GM21723 (cell line): ENCODE data around the gene PDLIM7.
"Not testable (repeated sequence)": the region's sequence is repeated elsewhere in the genome, so short reads cannot be mapped to it uniquely, and the experiment has no call there.

Experiments used
- ATAC-seq: cut with Tn5 transposase; IDR thresholded peaks from one replicate; pipeline ENCODE4 v1.9.1; 2021; ENCODE audit warnings: mild to moderate bottlenecking, moderate library complexity; ENCODE audit not compliant: unreplicated experiment

PDLIM7 gene

DNA sequence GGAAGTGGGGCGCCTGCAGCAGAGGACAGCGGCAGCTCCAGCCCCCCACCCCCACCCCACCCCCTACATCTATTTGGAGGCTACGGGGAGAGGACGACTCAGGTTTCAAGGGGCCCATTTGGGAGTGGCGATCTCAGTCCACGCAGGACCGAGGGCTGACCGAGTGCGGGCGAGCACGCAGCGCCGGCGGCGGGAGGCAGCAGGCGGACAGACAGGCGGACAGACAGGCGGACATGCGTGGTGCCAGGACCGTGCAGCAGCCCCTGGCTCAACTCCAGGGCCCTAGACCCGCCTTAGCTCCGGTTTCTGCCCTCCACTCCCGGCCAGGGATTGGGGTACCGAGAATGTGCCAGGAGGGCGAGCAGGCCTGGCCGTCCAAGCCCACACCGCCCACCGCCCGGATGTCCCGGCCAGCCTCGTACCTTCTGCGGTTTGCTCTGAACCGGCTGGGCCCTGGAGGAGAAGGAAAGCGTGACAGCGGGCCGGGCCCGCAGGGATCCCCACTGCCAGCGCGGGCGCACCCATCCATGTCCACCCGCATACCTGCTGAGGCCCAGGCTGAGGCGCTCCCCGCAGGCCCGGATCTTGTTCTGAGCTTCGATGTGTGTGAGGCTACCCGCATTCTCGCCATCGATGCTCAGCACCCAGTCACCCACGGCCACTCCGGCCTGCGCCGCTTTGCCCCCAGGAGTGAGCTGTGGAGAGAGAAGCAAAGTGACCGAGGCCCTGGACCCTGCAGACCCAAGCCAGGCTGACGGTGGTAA lies 5.2 kb downstream of the PDLIM7 start:
- no peak for ATAC-seq

DNA sequence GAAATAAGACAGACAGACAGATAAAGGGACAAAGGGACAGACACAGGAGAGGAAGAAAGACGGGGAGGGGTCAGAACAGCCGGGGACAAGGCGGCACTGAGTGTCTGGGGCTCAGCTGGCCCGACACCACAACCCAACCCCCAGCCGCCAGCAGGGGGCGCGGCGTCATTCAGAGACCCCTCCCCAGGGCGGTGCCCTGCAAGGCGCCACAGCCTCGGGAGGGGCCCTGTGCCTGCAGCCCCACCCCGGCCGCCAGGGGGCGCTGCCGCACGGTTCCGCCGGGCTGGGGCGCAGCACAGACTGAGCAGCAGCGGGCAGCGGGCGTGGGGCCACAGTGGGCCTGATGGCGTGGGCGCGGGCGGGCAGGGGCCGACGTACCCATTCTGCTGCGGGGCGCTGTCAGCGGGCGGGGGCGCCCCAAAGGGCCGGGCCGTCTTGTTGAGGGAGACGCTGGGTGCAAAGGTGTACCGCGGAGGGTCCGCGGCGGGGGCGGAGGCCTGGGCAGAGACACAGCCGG lies 5.9 kb downstream of the PDLIM7 start:
- no peak for ATAC-seq

DNA sequence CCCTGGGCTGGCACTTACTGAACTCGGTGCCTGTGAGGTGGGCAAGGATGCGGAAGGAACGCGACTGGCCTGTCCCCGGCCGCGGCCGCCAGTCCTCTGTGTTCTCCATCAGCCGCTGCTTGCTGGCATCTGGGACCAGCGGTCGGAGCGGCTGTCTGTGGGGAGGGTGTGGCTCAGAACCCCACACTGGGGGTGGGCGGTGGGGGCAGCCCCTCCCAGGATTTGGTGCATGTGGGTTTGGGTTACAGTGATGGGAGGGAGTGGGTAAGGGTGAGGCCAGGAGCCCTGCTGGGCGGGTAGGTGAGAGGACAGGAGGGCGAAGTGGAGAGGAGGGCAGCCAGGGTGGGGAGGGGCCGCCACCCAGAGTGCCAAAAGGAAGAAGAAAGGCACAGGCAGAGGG lies 6.4 kb downstream of the PDLIM7 start:
- no peak for ATAC-seq

DNA sequence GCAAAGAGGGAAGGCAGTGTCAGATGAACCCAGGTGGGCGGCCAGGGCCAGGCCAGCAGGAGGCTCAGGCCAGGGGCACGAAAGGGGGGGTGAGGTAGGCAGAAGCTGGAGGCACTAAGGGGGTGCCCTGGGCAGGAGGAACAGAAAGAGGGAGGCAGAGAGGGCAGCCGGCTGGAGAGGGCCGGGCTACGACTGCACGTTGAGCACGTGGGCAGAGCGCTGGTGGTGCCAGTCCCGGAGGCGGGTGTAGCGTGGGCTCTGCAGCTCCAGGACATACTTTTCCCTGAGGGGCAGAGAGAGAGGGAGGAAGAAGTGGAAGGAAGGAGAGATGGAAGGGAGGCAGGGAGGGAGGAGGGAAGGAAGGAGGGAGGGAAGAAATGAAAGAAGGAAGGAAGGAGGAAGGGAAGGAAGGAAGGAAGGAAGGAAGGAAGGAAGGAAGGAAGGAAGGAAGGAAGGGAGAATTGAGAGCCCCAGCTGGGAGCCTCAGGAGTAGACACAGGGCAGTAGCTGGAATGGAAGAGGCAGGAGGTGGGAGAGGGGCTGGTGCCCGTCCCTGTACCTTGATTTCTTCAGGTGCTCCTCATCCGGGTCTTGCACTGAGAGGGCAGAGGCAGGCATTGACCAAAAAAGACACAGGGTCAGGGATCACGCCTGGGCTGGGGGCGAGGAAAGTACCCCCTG lies 7.0 kb downstream of the PDLIM7 start:
- no peak for ATAC-seq

DNA sequence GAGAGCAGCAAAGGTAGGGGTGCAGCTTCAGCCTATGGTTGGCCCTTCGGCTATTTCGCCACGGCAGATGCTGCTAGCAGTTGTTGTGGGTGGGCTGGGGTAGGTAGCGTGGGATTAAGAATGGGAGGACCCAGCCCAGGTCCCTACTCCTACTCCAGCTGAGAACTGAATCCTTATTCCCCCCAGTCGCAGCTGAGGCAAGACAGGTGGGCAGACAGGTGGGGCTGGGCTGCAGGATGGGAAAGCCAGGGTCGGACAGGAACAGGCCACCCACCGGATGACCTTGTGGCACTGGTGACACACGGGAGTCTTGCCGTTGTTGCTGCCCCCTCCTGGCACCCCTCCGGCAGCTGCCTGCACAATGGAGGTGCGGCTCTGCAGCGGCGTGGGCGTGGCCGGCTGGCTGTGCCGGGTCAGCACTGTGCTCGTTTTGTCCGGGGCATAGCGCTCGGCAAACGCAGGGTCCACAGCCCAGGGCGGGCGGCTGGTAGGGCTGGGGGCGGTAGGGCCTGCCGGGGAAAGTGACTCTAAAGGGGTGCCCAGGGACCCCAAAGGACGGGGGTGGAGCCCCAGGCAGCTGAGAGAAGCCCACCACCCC lies 8.2 kb downstream of the PDLIM7 start:
- no peak for ATAC-seq

DNA sequence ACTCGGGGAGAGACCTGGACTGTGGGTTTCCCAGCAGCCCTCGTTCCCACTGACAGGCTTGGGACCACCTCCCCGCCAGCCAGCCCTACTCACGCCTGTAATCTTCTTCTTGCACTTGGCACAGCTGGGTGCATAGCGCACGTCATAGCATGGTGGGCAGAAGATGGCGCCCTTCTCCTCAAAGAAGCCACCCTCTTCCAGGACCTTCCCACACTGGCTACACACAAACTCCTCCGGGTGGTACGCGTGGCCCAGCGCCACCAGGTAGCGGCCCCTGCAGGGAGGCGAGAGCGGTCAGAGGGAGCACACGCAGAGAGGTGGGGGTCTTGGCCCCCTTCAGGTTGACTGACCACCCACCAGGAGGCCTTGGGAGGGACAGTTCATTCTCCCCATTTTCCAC lies 9.4 kb downstream of the PDLIM7 start:
- ATAC-seq: no peak

DNA sequence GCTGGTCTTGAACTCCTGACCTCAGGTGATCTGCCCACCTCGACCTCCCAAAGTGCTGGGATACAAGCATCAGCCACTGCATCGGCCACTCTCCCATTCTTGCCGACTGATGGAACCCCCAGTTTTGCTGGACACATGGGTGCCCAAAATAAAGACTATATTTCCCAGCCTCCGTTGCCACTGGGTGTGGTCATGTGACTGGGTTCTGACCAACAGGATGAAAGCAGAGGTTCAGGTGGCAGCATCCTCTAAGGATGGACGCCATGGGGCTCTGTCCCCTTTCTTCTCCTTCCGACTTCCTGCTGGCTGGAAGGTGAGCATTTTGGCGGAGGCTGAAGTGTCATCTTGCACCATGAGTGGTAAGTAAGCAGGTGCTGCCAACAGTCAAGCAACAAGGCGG lies 10.3 kb downstream of the PDLIM7 start:
- no peak for ATAC-seq

DNA sequence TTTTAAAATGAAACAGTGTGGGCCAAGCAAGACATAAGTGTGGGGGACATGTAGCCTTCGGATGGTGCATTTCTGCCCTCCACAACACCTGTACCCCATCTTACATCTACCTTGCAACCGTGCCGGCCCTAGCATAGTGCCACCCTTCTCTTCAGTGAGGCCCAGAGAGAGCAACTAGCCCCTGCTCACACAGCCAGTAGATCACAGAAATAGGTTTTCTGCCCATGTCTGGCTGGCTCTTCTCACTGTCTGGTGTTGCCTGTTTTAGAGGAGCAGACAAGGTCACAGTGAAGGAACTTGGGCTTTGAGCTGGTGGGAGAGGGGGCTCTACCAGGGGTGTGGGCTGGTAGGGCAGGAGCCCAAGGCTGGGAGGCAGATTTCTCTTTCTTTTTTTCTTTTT lies 11.1 kb downstream of the PDLIM7 start:
- ATAC-seq: no peak

DNA sequence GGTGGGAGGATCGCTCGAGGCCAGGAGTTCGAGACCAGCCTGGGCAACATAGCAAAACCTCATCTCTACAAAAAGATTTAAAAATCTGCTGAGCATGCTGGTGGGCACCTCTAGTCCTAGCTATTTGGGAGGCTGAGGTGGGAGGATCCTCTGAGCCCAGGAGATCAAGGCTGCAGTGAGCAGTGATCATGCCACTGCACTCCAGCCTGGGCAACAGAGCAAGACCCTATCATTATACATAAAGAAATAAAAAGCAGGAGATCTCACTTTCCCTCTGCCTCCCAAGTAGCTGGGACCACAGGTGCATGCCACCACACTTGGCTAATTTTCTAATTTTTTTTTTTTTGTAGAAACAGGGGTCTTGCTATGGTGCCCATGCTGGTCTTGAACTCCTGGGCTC lies 11.7 kb downstream of the PDLIM7 start:
- ATAC-seq: not testable (repeated sequence)

DNA sequence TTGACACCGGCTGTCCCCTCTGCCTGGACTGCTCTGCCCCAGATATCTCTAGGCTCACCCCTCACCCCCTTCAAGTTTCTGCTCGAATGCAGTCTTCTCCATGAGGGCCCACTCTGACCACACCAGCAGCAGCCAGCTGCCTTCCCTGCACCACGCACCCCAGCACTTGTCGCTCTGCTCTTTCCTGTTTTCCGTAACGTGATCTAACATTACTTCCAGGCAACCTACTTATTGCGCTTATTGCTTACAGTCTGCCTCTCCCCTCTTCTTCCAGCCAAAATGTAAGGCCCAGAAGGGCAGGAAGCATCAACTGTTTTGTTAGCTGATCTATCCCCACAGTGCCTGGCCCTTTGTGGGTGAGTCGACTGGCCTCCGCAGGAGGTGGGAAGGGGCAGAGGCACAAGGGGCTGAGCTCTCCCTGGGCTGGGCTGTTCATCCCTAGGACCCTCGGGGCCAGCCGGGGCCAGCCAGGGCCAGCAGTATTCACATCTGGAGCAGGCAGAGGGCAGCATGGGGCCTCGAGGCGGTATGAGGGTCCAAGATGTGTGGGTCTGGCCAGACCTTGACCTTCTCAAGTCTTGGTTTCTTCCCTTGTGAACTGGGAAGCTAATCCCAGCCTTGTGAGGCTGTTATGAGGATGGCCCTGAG lies 12.4 kb downstream of the PDLIM7 start:
- no peak for ATAC-seq

DNA sequence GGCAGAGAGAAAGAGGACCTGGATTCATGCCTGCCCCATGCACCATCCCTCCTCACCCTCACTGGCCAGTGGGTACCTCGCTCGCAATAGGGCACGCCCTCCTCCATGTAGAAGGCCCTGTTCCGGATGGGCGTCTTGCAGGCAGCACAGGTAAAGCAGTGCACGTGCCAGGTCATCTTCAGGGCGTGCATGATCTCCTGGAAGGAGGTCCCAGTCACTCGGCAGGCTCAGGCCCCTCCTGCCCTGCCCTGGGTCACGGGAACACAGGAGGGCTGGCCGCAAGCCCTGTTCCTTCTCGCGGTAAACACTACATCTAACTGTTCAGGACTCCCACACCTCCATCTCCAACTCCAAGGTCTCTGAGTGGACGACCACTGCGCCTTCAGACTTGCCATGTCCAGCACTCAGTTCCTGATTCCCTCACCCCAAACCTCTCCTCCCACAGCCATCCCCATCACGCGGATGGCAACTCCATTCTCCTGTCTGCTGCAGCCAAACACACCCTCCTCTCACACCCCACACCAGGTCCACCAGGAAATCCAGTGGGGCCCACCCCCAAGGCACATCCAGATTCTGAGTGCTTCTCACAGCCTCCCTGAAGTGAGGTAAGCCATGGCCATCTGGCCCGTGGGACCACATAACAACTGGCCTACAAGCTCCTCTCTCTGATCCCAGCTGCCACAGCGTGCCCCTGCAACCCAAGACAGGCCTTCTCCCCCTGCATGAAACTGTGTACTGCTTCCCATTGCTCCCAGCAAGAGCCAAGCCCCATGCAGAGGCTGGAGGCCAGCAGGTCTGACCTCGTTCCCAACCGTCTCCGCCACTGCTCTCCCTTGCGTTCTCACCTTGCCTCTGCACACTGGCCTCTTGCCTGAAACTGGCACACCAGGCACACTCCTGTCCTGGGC lies 13.2 kb downstream of the PDLIM7 start:
- ATAC-seq: no peak

DNA sequence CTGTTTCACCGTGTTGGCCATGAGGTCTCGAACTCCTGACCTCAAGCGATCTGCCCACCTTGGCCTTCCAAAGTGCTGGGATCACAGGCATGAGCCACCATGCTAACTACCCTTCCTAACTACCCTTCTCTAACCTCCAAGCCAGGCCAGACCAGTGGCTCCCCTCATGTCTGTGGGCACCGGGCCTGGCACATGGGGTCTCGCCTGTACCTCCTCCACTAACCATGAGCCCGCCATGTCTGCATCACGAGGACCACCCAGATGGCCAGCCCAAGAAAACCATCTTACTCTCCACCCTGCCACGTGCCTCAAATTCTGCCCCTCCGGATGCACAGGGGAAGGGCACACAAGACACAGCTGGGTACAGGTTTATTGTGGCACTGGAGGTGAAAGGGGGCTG lies 14.4 kb downstream of the PDLIM7 start:
- no peak for ATAC-seq

DNA sequence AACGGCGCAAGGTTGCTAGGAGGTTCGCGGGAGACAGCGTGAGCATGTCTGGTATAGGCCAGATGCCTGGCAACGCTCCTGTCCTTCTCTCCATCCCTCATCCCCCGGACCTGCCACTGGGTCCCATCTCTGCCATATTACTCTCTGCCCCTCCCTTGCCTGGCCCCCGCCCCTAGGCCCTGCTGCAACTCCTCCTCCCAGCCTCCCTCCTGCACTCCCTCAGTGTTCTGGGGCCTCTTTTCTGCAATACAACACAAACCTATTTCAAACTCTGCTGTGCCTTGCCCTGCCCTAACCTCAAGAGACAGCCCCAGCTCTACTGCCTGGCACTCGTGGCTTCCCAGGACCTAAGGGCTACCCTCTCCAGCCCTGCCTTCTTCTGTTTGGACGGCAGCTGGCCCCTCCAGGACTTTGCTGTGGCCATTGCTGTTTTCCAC lies 15.0 kb downstream of the PDLIM7 start:
- no peak for ATAC-seq

DNA sequence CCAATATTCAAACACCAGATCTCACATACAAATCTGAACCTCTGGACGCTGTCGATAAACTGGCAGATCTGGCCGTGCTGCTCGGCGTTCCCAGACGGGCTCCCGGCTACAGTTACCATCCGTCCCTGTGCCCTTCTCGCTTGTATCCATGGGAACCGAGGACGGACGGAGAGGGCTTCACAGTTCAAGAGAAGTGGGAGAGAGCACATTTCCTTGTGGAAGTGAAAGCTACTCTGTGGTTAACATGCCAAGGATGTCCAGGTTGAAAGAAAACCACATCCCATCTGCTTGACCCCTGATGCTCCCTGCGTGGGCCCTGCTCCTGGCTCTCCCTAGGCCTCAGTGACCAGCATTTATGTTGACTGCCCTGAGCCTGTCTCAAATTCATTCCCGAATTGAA lies 17.6 kb downstream of the PDLIM7 start:
- no peak for ATAC-seq

DNA sequence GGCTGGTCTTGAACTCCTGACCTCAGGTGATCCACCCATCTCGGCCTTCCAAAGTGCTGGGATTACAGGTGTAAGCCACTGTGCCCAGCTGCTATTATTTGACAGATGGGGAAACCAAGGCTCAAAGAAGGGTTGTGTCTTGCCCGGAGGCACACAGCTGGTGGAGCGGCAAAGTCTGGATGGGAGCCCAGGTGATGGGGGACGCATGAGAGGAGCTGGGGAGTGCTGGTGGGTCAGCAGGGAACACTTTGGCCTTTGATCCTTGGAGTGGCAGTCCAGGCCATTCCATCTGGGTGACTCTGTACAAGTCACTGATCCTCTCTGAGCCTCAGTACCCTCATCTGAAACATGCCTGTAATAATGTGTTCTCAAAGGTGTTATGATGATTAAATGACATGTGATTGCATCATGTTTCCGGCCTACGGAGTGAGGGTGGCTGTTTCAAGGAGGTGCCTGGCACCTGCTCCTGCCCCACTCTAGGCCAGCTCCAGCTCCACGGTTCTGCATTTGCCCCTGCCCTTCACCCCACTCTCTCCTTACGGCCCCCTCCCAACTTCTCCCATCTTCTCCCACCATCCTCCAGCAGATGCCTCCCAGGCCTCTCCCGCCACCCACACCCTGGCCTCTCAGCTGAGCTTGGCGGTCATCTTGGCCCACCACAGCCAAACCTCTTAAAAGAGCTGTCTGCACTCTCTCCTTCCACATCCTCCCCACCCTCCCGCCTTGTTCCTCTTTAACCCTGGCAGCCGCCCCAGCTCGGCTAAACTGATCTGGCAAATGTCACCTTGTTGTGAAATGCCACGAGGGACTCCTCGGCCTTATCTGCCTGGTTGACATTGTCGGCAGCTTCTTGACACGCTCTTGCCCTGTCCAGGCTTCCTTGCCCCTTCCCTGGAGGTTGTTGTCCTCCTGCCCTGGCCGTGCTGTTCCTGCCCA lies 18.4 kb downstream of the PDLIM7 start:
- no peak for ATAC-seq

DNA sequence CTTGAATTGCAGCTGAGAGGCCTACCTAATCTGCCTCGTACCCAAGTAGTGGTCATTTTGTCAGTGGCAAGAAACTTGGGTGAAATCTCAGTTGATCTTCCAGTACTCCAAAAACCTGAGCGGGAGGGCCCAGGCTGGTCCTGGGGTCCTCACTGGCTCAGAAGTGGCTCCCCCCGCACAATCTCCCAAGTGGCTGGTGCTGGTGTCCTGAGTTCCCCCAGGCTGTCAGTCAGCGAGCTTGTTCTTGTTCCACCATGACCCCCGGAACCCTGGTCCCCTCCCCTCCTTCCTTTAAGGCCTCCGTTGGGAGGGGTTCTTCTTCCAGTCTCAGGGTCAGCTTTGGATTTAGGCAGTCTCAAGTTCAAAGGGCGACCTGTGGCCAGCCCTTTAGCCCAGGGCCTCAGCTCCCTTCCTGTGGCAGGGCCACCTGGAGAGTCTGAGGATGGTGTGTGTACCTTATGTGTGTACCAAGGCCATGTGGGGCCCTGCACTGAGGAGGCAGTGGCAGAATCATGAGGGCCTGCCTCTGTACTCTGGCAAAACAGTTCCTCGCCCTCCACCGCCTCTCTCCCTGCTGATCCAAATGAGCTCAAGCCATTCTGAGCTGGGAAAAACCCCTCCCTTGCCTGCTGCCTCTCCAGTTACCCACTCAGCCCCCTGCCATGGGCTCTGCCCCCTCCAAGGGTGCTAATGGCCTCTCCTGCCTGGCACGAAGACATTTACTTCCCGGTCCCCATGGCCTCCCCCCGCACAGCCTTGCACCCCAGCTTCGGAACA lies 19.5 kb downstream of the PDLIM7 start:
- no peak for ATAC-seq

DNA sequence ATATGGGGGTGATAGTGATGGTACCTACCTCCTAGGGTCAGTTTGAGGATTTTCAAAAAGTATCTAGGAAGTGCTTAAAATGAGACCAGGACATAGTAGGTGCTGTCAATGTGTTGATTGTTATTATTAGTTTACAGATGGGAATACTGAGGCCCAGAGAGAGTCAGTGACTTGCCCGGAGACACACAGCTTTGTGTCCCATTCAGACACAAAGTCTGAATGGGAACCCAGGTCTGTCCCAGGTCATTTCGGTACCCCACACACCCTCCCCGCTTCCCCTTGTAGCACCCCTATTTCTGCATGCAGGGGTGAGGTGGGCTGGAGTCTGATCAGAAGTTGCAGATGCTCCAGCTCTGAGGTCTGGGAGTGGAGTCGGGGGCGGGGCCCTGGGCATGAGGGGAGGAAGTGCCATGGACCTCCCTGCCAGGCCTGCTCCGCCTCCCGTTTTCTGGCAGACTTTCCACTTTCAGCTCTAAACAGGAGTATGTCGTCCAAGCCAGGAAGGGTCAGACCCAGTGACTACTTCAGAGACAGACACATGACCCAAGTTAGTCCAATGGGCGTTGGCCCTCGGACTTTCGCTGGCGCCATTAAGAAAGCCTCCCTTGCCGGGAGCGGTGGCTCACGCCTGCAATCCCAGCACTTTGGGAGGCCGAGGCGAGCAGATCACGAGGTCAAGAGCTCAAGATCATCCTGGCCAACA lies 20.7 kb downstream of the PDLIM7 start:
- ATAC-seq: no peak
